Measurements from ENCODE around the gene SLC35E3.

DNA sequence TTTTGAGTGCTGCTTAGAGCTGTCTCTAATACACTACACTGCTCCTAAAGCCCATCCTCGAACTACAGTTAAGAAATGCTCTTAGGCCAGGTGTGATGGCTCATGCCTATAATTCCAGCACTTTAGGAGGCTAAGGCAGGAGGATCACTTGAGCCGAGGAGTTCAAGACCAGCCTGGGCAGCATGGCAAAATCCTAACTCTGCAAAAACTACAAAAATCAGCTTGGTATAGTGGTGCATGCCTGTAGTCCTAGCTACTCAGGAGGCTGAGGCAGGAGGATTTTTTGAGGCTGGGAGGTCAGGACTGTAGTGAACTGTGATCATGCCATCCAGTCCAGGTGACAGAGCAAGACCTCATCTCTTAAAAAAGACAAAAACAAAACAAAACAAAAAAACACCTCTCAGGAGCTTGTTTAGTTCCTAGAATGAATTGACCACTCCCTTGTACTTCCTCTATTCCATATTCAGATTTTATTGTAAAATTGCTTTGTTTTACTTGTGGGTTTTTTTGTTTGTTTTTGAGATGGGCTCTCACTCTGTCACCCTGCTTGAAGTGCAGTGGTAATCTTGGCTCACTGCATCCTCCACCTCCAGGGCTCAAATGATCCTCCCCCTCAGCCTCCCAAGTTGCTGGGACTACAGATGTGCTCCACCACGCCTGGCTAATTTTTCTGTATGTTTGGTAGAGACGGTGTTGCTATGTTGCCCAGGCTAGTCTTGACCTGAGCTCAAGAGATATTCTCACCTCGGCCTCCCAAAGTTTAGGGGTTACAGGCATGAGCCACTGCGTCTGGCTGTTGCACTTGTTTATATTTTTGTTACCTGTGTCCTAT lies 75.6 kb downstream of the SLC35E3 start:
- TF ChIP-seq, protein P1, sequence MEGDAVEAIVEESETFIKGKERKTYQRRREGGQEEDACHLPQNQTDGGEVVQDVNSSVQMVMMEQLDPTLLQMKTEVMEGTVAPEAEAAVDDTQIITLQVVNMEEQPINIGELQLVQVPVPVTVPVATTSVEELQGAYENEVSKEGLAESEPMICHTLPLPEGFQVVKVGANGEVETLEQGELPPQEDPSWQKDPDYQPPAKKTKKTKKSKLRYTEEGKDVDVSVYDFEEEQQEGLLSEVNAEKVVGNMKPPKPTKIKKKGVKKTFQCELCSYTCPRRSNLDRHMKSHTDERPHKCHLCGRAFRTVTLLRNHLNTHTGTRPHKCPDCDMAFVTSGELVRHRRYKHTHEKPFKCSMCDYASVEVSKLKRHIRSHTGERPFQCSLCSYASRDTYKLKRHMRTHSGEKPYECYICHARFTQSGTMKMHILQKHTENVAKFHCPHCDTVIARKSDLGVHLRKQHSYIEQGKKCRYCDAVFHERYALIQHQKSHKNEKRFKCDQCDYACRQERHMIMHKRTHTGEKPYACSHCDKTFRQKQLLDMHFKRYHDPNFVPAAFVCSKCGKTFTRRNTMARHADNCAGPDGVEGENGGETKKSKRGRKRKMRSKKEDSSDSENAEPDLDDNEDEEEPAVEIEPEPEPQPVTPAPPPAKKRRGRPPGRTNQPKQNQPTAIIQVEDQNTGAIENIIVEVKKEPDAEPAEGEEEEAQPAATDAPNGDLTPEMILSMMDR (IDR thresholded peaks at IDR 0.05 in 8 of 11, conservative IDR thresholded peaks at IDR 0.05 in 3 of 11) = no peak
- no peak for TF ChIP-seq POLR2A (IDR thresholded peaks at IDR 0.05)

Measured in spleen (tissue), 7 donors.